HG02970 (cell line): Measurements from ENCODE around the gene SMAP1.
"Not testable (repeated sequence)": the region's sequence is repeated elsewhere in the genome, so short reads cannot be mapped to it uniquely, and the experiment has no call there.

Experiments used
- ATAC-seq: cut with Tn5 transposase; IDR thresholded peaks from one replicate; pipeline ENCODE4 v1.9.1; 2021; ENCODE audit warnings: mild to moderate bottlenecking, moderate library complexity, moderate number of reproducible peaks; ENCODE audit not compliant: unreplicated experiment, low FRiP score

SMAP1 gene

DNA sequence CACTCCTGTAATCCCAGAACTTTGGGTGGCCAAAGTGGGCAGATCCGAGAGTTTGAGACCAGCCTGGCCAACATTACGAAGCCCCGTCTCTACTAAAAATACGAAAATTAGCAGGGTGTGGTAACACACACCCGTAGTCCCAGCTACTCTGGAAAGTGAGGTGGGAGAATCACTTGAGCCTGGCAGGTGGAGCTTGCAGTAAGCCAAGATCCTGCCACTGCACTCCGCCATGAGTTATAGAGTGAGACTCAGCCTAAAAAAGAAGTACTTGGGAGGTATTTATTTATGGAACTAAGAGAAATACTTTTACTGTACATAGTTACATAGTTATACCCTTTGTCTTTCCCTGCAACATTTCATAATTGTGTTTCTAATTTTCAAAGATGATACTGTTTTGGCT lies 67.8 kb downstream of the SMAP1 start:
- no peak for ATAC-seq

DNA sequence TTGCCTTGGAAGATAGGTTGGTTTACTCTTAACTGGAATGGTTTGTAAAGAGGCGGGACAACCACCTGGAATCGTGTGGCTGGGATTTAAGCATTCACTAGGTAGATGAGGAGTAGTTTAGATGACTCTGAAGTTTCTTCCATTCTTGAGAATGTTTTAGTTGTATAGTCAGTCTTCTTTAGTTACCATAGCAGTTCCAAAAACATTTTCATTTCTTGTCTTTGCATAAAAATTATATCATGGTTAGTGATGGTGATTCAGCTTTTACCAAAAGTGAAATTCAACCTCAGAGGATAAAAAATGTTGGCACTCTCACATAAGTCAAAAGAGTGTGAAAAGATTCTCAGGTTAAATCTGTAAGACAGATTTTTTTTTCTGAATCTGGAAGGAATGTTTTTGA lies 70.3 kb downstream of the SMAP1 start:
- ATAC-seq: no peak

- ATAC-seq: no peak
These were observed 71.9 kb downstream of the SMAP1 start for GRCh38 chr6:70739534-70739933.

GRCh38 chr6:70740746-70741145 lies 73.1 kb downstream of the SMAP1 start:
- not testable (repeated sequence) for ATAC-seq

GRCh38 chr6:70742462-70742861 lies 74.8 kb downstream of the SMAP1 start:
- ATAC-seq: not testable (repeated sequence)

- ATAC-seq: no peak
These were observed 86.2 kb downstream of the SMAP1 start for GRCh38 chr6:70753870-70754380.

- no peak for ATAC-seq
These were observed 91.2 kb downstream of the SMAP1 start for GRCh38 chr6:70758883-70759282.

DNA sequence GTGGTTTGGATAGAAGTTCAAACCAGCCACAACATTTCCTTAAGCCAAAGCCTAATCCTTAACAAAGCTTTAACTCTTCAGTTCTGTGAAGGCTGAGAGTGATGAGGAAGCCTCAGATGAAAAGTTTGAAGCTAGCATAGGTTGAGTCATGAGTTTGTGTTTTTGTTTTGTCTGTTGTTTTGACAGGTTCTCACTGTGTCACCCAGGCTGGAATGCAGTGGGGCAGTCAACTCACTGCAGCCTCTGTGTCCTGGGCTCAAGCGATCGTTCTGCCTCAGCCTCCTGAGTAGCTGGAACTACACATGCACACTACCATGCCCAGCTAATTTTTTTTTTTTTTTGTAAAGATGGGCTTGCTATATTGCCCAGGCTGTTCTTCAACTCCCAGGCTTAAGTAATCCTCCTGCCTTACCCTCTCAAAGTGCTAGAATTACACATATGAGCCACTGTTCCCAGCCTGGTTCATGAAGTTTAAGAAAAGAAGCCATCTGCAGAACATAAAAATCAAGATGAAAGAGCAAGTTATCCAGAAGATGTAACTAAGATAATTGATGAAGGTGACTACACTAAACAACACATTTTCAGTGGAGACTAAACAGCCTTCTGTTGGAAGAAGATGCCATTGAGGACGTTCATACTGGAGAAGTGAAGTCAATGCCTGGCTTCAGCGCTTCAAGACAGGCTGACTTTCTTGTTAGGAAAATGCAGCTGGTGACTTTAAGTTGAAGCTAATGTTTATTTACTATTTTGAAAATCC lies 96.2 kb downstream of the SMAP1 start:
- ATAC-seq: no peak

DNA sequence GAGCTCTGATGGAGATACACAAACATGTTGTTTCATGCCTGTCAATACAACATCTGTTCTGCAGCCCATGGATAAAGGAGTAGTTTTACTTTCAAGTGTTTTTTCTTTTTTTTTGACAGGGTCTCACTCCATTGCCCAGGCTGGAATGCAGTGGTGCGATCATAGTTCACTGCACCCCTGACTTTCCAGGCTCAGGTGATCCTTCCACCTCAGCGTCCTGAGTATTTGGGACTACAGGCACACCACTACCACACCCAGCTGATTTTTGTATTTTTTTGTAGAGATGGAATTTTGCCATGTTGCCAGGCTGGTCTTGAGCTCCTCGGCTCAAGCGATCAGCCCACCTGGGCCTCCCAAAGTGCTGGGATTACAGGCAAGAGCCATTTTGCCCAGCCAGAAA lies 97.0 kb downstream of the SMAP1 start:
- ATAC-seq: no peak

DNA sequence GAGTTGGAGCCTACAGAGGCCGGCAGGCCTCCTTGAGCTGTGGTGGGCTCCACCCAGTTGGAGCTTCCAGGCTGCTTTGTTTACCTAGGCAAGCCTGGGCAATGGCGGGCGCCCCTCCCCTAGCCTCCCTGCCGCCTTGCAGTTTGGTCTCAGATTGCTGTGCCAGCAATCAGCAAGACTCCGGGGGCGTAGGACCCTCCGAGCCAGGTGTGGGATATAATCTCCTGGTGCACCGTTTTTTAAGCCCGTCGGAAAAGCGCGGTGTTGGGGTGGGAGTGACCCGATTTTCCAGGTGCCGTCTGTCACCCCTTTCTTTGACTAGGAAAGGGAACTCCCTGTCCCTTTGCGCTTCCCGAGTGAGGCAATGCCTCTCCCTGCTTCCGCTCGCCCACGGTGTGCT lies 103.7 kb downstream of the SMAP1 start:
- ATAC-seq: not testable (repeated sequence)

DNA sequence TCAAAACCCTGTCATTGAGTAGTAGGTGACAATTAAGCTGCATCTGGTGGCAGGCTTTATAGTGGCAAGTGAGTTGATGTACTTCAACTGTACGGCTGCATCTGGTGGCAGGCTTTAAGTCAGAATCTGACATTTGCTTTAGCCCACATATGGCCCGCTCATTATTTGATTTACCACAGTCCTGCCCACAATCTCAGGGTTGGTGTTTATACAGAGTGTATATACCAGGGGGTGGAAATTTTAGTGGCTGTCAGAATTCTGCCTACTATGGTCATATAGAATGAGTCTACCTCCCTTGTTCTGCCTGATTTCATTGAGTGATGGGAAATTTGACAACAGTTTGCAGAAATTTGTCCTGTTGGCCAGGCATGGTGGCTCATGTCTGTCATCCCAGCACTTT lies 112.3 kb downstream of the SMAP1 start:
- no peak for ATAC-seq

- no peak for ATAC-seq
These were observed 123.0 kb downstream of the SMAP1 start for GRCh38 chr6:70790483-70791224.

DNA sequence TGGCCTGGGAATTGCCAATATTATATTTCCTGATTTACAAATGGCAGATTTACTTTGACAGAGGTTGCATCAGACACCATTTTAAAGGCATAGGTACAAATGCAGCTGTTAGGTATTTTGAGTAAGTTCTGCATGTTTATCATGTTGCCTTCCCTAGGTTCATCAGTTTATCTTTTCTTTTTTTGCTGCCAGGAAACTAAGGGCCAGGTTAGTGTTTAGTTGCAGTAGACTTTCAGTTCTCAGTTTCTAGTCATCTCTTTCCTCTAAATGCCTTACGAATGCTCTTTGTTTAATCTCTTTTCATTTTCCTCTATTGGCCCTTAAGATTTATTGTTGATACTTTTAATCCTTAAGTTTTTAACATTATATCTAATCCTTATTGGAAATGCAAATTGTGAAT lies 129.9 kb downstream of the SMAP1 start:
- ATAC-seq: peak; percentile 90

DNA sequence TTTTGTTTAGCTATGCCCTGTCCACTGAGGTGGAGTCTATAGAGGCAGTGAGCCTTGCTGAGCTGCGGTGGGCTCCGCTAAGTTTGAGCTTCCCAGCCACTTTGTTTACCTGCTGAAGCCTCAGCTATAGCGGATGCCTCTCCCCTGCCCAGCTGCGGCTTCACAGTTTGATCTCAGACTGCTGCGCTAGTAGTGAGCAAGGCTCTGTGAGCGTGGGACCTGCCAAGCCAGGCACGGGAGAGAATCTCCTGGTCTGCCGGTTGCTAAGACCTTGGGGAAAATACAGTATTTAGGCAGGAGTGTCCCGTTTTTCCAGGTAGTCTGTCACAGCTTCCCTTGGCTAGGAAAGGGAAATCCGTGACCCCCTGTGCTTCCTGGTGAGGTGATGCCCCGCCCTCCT lies 138.4 kb downstream of the SMAP1 start:
- no peak for ATAC-seq

- no peak for ATAC-seq
These were observed 144.1 kb downstream of the SMAP1 start for GRCh38 chr6:70811788-70812187.

DNA sequence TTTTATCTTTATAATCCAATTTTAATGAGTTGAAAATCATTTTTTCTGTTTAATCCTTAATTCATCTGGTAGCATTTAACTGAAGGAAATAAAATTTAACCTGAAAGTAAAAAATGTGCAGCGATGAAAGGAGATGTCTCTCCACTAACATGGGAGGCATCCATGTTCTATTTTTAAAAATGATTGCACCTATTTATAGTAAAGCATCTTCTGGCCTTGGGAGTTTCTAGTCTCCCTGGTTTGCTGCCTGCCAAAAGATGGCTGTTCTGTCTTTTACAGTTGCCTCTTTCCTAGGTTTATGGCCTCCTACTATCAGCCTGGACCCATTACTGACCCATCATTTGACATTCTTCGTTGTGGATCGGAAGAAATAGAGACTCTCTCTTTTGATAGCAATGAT lies 146.2 kb downstream of the SMAP1 start:
- ATAC-seq: no peak

GRCh38 chr6:70819646-70820045 lies 152.0 kb downstream of the SMAP1 start:
- no peak for ATAC-seq

GRCh38 chr6:70820778-70821177 lies 153.1 kb downstream of the SMAP1 start:
- ATAC-seq: no peak

DNA sequence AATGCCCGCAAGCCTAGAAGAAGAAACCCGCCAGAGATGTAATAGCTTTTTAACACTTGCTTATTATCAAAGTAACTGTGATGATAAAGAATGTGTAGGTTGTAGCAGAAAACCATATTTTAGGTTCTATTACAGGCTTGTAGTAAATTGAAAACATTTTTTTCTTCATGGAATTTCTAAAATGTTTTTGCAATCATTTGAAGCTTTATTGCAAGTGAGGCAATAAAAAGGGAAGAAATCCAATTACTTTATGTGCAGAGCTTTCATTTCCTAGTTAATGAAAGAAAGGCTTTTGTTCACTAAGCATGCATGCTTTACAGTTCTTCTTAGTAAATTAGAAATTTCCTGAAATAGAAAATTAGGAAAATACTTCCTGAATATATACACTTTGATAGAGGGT lies 154.1 kb downstream of the SMAP1 start:
- no peak for ATAC-seq

- no peak for ATAC-seq
These were observed 156.0 kb downstream of the SMAP1 start for GRCh38 chr6:70823651-70824050.

DNA sequence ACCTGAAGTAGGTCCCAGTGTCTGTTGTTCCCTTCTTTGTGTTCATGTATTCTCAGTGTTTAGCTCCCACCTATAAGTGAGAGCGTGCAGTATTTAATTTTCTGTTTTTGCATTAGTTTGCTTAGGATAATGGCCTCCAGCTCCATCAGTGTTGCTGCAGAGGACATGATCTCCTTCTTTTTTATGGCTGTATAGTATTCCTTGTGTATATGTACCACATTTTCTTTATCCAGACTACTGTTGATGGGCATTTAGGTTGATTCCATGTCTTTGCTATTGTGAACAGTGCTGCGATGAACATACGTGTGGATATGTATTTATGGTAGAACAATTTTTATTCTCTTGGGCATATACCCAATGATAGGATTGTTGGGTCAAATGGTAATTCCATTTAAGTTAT lies 163.7 kb downstream of the SMAP1 start:
- no peak for ATAC-seq

DNA sequence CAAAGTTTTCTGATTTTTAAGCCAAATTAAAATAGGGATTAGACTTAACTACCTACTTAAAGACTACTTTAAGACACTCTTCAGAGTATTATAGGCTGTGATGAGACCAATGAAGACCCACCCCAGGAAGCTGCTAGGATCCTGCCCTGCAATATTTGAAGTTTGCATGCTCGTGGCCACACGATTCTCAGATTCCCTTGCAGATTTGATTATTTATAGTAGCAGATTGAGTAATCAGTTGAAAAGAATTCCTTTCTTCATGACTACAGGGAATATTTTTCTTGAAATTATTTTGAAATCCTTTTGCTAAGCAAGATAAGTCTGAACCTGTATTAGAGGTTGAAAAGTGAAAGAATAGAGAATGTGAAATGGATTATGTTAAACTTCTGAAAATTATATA lies 166.8 kb downstream of the SMAP1 start:
- no peak for ATAC-seq
